ENCODE data around the gene ZNF557.

ZNF557 gene

DNA sequence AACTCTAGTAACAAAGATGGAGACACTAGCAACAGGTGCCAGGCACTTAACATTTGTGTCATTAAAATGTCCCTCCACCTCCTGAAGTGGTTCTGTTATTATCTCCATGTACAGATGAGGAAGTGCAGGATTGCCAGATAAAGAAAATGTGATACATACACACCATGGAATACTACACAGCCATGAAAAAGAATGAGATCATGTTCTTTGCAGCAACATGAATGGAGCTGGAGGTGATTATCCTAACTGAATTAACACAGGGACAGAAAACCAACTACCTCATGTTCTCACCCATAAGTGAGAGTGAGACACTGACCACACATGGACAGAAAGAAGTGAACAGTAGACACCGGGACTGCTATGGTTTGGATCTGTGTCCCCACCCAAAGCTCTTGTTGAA is 60.5 kb downstream of the ZNF557 start:
- no peak for DNase-seq

DNA sequence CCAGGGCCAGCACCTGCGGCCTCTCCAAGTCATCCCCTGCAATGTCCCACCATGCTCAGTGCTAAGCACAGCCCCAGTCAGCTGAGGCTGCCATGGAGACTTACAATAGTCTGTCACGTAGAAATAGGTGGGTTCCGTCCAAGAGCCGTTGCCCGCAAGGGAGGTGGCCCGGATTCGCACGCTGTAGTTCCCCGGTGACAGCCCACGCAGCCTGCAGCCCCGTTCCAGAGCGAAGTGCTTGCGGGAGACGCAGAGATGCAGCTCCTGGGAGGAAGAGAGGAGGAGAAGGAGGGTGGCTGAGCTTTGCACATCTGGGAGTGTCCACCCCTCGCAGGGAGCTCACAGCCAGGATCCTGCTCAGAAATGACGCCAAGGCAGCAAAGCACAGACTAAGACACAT is 62.6 kb downstream of the ZNF557 start:
- no peak for DNase-seq

DNA sequence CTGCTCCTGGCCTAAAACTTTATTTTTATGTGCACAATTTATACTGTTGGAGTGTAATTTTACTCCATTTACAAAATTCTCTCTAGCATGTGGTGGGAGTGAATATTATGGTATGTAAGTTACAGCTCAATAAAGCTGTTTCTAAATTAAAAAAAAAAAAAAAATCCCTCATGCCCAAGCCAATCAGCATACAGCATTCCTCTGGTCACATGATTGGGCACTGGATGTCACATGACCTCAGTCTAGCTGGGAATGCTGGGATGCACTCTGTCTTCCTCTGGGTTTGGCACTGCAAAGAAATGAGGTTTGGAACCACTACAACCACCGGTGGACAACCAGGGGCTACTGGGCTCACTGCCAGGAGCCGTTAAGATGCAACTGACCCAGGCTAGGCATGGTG is 67.6 kb downstream of the ZNF557 start:
- no peak for DNase-seq

All from NCI-H1105 treated with DMSO at 0.1 percent for 48 hours (cell line).